NT2/D1 (cell line): ENCODE measurements around the gene CCDC175.

Source experiments
- SUZ12 ChIP-seq: IDR thresholded peaks from 2 replicates; pipeline ENCODE4 v1.6.1; 2011; ENCODE audit not compliant: insufficient read length, insufficient read depth; ENCODE audit errors: extremely low read depth
- YY1 ChIP-seq: IDR thresholded peaks from 2 replicates; pipeline ENCODE4 v1.6.1; 2011; ENCODE audit not compliant: insufficient read length, insufficient read depth
- ZNF274 ChIP-seq: IDR thresholded peaks from 2 replicates; pipeline ENCODE4 v1.6.1; 2011; ENCODE audit warnings: mild to moderate bottlenecking, low read depth, low read length

- no peak for TF ChIP-seq YY1
- no peak for TF ChIP-seq ZNF274
- no peak for TF ChIP-seq SUZ12
Observed at GRCh38 chr14:59507752-59508103, 68.9 kb downstream of the CCDC175 start.
